ENCODE results near the gene USP34. TPM values are rescaled to one million over a fixed set of nuclear protein-coding genes. Genes with fewer than 3 reads are reported as not detected.

Gene USP34
- total RNA-seq: 95.9 and 132 TPM in 2 replicates

GRCh38 chr2:61470965-61471904 is at the start of gene USP34:
TSS of gene USP34 (minus strand) at chr2:61471087. CDS start at chr2:61470692, 395 bp downstream.

GRCh38 chr2:61161888-61162287 is 309.0 kb downstream of the USP34 start, which contains the start of gene C2orf74:
TSS of gene C2orf74 (plus strand) at chr2:61162188. CDS start at chr2:61162515, 327 bp downstream.

Small RNA genes within 50 kb of the gene (small RNA-seq; reads per million reads assigned to genes)
- 0.26 reads per million for gene SNORA70B (ENCODE audit: low replicate concordance)

Other genes with a start within 250 kb of the USP34 start
- 120 and 217 TPM in 2 replicates for gene XPO1, start 67.3 kb upstream of the USP34 start, total RNA-seq